Measurements from ENCODE around the gene TMEM39A.

DNA sequence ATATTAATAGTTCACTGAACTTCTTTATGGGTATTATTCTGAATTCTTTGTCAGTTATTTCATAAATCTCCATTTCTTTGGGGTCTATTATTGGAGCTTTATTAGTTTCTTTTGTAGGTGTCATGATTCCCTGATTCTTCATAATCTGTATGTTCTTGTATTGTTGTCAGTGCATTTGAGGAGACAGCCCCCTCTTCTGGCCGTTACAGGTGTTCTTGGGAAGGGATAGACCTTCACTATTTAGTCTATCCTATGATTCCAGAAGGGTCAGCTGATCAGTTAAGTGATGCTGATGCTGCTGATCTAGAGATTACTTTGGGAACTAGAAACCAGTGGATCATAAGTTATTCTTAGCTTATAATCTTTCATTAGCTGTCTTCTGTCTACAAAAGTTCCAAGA lies 34.9 kb downstream of the TMEM39A start:
- TF ChIP-seq CTCF (IDR thresholded peaks at IDR 0.05; ENCODE audit: insufficient read depth, low read length), result no peak
- no peak for TF ChIP-seq REST (IDR thresholded peaks at IDR 0.05; ENCODE audit: insufficient replicate concordance, low read depth)
